Measurements from ENCODE around the gene PRR36.

PRR36 gene

DNA sequence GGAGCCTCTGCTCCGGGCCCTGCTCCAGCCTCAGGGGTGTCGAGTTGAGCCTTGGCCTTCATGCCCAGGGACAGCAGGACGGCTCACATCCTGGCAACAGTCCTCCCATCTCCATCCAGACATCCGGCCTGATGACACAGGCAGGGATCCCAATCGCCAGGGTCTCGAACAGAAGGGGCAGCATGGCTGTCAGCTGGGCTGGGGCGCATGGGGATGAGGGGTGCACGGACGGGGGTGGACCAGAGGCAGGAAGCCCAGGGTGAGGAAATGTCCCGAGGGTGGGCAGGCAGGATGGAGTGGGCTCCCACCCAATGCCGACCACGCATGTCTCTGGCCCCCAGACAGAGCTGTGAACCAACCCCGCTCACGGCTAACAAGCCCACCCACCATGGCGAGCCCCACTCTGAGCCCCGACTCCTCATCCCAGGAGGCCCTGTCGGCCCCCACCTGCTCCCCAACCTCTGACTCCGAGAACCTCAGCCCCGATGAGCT lies 28.0 kb downstream of the PRR36 start:
- DNase-seq (ENCODE audit: low read depth in 2 of 2), result no peak

DNA sequence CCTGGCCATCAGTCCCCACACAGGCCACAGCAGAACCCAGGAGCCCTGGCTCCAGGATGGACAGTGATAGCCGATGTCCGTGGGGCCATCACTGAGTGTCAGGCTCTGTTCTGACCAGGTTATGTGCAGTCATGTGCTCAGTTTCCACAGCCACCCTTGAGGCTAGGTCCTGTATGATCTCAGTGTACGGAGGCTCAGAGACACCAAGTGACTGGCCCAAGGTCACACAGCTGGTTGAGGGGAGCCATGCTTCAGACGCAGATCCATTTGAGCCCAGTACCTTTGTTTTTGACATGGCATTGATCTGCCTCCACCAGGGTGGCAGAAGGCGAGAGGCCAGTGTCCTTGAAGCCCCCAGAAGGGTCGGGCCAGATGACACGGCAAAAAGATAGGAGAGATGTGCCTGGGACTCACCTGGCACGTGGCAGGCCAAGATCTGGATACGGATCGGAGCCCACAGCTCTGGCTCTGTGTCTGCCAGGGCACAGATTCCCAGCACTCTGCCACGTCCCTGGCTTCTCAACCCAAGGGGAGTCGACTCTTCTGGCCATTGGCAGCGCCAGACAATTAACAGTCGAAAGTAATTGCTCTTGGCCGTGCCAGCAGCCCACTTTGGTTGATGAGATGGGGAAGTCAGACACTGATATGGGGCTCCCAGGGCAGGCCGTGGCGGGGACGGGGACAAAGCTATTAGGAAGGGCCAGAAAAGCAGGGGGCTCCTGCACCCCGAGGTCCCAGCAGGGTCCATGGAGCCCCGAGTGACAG lies 28.6 kb downstream of the PRR36 start:
- DNase-seq (ENCODE audit: low read depth in 2 of 2), result no peak

DNA sequence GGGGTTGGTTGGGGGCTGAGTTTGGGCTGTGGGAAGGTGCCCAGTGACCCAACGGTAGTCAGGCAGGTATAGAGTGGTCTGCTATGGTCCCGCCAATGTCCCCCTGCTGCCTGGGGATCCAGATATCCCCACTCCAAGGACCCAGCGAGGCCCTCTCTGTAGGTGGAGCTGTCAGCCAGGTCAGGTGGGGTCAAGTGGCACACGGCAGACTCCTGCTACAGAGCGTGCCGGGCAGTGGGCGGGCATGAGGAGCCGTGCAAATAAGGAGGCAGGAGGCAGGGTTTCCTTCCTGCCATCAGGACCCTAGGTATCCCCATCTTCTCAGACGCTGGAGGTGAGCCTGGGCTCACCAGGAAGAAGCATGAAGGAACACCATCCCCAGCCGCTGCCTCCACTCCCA lies 29.2 kb downstream of the PRR36 start:
- DNase-seq (ENCODE audit: low read depth in 2 of 2), result no peak

DNA sequence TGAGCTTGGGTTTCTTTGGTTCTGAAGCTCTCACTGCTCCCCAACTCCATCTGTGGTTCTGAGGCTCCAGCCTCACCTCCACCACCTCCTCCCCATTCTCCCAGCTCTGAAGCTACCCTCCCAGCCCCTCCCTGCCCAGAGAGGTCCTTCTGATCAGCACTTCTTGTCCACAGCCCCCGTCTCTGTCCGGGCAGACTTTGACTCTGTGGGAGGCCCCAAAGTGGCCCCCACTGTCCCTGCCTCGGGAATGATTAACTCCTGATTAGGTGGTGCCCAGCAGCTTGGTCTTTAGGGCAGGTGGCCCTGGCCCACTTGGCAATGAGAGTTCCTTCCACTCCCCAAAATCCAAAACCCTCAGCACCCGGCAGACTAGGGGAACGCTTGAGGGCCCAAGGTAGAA lies 29.8 kb downstream of the PRR36 start:
- no peak for DNase-seq (ENCODE audit: low read depth in 2 of 2)

DNA sequence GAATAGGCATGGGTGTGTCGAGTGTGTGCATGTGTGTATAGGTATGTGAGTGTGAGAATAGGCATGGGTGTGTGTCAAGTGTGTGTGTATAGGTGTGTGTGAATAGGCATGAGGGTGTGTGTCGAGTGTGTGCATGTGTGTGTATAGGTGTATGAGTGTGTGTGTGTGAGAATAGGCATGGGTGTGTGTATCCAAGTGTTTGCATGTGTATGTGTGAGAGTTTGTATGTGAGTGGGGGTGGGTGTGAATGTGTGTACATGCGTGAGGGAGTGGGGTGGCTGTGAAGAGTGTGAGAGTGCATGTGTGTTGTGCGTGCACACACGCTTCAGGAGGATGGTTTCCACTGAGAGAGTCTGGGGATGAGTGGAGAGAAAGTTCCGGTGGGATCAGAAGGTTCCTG lies 30.7 kb downstream of the PRR36 start:
- no peak for DNase-seq (ENCODE audit: low read depth in 2 of 2)

DNA sequence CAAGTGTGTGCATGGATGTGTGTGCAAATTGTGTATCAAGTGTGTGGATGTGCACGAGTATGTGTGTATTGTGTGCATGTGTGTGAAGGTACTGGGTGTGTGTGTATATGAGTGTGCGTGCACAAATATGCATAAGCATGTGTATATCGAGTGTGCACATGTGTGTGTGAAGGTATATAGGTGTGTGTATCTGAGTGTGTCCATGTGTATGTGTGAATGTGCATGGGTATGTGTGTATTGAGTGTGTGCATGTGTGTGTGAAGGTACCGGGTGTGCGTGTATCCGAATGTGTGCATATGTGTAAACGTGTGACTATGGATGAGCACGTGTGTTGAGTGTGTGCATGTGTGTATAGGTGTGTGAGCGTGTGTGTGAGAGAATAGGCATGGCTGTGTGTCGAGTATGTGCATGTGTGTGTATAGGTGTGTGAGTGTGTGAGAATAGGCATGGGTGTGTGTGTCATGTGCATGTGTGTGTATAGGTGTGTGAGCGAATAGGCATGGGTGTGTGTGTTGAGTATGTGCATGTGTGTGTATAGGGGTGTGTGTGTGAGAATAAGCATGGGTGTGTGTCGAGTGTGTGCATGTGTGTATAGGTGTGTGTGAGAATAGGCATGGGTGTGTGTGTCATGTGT lies 31.4 kb downstream of the PRR36 start:
- DNase-seq (ENCODE audit: low read depth in 2 of 2), result no peak

DNA sequence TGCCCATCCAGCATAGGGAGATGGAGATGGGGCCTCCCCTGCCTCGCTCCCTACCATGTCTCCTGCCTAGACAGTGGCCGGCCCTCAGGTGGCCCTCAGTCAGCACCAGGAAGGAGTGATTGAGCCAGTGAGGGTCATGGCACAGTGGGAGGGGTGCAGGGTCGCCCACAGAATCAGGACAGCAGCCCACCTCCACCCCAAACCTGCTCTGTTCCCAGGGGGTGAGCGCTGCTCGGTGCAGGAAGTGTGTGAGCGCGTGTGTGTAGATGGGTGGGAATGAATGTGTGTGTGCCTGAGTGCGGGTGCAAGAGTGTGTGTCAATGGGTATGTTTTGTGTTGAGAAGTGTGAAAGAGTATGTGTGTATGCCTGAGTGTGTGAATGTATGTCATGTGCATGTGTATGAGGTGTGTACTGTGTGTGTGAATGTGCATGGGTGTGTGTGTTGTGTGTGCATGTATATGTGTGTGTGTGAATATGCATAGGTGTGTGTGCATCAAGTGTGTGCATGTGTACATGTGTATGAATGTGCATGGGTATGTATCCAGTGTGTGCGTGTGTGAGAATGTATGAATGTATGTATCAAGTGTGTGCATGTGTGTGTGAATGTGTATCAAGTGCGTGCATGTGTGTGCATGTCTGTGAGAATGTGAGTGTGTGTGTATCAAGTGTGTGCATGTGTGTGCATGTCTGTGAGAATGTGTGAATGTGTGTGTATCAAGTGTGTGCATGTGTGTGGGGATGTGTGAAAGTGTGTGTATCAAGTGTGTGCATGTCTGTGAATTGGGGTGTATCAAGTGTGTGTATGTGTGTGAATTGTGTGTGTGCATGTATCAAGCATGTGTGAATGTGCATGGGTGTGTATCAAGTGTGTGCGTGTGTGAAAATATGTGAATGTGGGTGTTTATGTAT lies 32.2 kb downstream of the PRR36 start:
- DNase-seq (ENCODE audit: low read depth in 2 of 2), result no peak

DNA sequence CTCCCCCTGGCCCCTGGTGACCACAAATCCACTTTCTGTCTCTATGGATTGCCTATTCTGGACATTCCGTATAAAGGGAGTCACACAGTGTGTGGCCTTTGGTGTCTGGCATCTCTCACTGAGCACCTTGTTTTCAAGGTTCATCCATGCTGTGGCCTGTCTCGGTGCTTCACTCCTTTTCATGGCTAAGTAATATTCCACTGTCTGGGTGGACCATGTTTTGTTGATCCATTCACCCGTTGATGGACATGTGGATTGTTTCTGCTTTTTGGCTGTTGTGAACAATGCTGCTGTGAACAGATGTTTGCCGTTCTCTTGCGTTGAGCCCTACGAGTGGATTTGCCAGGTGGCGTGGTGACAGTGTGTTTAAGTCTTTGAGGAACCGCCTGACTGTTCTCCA lies 33.6 kb downstream of the PRR36 start:
- no peak for DNase-seq (ENCODE audit: low read depth in 2 of 2)

DNA sequence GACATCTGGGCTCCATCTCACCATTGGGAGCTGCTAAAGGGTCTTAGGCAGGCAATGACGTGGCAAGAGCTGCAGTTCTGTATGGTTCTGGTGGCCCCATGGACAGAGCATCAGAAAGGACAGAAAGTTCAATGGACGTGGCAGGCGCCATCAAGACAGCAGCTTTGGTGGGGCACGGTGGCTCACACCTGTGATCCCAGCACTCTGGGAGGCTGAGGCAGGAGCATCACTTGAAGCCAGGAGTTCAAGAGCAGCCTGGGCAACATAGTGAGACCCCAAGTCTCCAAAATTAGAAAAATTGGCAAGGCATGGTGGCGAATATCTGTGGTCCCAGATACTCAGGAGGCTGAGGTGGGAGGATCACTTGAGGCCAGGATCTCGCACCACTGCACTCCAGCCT lies 34.7 kb downstream of the PRR36 start:
- no peak for DNase-seq (ENCODE audit: low read depth in 2 of 2)

DNA sequence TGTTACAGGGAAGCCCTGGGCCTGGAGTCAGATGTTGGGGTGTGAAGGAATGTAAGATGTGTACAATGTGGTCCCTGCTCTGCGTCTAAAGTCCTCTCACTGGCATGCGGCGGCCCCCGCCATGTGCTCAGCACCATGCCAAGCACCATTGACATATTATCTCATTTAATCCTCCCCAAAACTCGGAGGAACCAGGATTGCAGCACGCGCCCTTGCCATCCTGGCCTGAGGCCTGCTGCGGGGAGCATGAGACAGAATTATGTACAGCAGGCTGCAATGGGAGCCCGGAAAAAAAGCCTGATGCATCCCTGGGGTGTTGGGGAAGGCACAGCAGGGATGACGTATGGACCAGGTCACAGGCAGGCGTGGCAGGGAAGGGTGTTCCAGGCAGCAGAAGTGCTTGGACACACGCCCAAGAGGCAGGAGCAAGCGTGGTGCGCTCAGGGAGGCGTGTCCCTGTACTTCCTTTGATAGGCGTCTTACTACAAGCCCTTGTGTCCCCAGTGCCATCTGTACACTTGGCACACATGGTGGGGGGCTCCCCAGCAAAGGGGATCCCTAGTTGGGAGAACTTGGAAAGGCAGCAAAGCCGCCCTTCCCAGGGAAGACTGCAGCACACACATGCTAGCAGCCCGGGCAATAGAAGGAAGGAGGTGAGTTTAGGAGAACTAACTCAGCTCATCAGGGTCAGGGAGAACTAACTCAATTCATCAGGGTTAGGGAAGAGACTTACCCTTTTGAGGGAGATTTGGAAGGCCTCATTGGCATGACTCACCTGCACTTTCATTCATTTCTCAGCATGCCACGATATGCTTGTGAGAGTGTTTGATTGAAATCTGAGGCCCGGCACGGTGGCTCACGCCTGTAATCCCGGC lies 40.7 kb downstream of the PRR36 start:
- DNase-seq (ENCODE audit: low read depth in 2 of 2), result no peak

DNA sequence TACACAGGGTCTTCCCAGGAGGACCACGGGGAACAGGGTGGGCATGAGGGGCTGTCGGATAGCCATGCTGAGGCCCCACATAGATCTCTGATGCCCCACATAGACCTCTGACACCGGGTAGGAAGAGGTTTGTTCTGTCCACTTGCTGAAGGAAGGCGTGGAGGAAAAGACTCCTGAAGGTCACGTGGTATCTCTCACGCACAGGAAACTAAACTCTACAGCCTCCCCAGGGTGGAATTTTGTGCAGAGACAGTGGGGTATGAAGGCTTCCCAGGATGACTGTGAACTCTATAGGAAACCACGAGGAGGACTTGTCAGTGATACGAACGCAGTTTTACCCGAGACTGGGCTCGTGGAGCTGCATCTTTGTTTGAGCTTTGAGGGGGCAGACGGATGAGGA lies 41.4 kb downstream of the PRR36 start:
- no peak for DNase-seq (ENCODE audit: low read depth in 2 of 2)

DNA sequence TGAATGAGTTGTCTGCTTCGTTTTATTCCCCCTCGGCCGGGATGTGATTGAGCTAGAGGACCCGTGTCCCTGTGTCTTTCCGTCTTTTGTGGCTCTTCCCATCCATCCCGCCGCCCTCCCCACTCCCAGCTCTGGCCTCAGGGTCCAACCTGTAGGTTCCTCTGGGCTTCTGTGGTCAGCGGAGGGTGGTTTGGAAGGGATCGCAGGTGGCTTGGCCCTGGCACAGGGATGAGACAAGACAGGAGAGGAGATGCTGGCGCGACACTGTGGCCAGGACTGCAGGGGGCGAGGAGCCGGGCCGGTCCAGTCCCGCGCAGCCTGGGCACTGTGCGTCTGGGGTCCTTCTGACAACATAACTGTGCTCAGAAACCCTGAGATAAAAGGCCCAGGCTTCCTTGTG lies 42.2 kb downstream of the PRR36 start:
- DNase-seq (ENCODE audit: low read depth in 2 of 2), result no peak

DNA sequence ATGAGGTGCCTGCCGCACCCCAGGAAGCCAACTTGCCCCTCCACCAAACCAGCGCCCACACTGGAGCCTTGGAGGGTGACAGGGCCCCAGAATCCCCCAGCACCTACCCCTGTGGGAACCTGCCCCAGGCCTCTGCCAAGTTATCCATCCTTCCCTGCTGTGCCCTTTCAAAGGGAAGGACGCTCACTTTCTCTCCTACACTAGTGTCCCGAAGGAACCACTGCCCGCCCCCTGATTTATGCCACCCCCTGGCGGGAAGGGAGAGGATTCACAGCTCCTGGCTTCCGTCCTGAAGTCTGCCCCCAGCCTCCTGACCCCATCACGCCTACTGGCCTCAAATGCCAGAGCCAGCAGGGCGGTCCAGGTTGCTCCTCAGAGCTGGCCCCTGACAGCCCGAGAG lies 42.7 kb downstream of the PRR36 start:
- DNase-seq (ENCODE audit: low read depth in 2 of 2), result no peak

DNA sequence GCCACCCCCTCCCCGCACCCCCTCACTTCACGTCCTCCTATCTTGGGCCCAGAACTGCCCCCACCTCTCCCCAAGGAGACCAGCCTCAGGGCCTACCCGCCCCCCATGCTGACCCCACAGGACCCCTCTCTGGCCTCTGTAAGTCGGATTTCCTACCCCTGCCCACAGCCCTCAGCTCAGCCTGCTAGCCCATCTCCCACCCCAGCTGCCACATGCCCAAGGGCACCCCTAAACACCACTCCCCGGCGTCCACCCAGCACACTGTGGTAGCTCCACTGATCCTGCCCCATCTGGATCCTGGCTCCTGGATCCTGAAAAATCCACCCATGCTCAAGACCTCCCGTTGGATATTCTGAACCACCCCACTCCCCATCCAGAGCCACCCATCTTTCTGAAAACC lies 43.4 kb downstream of the PRR36 start:
- DNase-seq (ENCODE audit: low read depth in 2 of 2), result no peak

DNA sequence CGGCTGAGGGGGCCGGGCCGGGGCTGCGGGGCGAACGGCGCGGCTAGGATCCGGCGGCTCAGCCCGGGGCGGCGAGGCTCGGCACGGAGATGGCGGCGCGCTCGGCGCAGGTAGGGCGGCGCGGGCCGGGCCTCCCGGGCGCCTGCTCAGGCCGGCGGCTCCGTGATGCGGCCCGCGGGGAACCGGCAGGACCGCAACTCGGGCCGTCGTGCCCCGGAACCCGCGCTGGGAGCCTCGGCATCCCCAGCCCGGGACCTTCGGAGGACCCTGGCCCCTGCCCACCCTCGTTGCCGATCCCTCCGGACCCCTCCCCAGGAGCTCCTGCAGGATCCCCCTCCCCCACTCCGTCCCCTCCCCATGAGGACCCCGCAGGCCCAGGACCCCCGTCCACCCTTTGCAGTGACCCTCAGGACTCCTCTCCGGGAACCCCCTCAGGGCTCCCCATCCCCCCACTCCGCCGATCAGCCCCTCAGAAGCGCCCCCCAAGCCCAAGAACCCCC lies 43.9 kb downstream of the PRR36 start:
- DNase-seq (ENCODE audit: low read depth in 2 of 2), result no peak

DNA sequence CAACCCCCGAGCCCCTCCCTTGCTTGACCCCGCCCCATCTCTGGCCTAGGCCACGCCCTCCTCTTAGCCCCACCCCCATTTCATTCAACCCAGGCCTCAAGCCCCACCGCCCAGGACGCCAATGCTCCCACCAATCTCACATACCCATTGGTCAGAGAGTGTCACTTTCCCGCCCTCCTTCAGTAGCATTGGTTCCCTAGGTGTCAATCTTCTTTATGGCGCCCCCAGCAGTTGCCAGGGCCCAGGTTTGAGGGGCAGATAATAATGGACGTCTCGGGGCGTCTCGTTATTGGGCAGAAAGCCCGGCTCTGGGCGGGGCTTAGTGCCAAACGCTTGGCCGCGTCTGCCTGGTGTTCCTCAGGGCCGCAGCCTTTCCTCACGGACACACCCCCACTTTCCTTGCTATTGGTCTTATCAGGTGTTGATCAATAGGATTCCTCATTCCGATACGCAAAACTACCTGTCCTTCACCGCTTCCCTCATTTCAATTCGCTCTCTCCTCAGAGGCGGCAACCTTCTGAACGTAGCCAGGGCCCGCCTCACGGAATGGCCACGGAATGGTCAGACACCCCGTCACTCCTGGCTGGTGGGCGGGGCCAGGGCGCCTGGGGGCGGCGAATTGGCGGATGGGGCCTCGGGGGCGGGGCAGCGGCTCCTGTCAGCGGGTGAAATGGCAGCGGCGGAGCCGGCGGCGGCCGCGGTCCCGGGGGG lies 44.5 kb downstream of the PRR36 start, which contains the start of gene EVI5L:
TSS of gene EVI5L (plus strand) at position 658 of the 711 bp plus-strand sequence. CDS start 16,325 bp downstream, outside the sequence.
- DNase-seq (ENCODE audit: low read depth in 2 of 2), result peak; percentile 98

DNA sequence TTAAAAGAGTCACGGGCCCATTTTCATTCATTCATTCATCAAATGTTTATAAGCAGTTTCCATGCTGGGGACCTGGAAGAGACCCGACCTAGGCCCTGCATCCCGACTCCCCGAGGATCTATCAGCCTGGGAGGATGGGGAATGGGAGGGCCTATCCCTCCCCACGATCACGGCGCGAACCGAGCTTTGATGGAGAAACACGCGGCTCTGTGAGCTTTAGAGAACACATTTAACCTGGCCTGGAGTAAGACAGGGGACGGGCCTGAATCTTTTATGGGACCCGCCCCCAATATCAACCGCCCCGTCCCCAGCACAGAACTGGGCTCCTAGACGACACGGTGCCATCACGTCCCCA lies 45.0 kb downstream of the PRR36 start:
- no peak for DNase-seq (ENCODE audit: low read depth in 2 of 2)

DNA sequence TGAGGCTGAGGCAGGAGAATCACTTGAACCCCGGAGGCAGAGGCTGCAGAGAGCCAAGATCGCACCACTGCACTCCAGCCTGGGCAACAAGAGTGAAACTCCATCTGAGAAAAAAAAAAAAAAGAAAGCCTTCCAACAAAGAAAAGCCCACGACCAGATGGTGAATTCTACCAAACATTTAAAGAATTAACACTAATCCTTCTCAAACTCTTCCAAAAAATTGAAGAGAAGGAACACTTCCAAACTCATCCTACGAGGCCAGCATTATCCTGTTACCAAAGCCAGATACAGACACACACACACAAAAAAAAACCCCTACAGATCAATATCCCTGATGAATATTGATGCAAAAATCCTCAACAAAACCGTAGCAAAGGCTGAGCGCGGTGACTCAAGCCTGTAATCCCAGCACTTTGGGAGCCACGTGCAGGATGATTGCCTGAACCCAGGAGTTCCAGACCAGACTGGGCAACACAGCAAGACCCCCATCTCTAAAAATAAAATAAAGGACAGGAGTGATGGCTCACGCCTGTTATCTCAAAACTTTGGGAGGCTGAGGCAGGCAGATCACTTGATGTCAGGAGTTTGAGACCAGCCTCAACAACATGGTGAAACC lies 50.4 kb downstream of the PRR36 start:
- no peak for DNase-seq (ENCODE audit: low read depth in 2 of 2)

DNA sequence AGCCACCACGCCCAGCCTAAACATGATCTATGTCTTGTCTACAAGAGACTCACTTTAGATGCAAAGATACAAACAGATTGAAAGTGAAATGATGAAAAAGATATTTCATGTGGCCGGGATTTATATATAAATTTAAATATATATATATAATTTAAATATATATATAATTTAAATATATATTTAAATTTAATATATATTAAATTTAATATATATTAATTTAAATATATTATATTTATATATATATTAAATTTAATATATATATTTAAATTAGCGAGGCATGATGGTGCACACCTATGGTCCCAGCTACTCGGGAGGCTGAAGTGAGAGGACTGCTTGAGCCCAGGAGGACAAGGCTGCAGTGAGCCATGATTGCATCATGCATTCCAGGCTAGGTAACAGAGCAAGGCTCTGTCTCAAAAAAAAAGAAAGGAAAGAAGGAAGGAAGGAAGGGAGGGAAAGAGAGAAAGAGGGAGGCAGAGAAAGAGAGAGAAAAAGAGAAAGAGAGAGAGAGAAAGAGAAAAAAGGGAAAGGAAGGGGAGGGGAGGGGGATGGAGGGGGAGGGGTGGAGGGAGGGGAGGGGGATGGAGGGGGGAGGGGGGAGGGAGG lies 51.2 kb downstream of the PRR36 start:
- DNase-seq (ENCODE audit: low read depth in 2 of 2), result no peak

DNA sequence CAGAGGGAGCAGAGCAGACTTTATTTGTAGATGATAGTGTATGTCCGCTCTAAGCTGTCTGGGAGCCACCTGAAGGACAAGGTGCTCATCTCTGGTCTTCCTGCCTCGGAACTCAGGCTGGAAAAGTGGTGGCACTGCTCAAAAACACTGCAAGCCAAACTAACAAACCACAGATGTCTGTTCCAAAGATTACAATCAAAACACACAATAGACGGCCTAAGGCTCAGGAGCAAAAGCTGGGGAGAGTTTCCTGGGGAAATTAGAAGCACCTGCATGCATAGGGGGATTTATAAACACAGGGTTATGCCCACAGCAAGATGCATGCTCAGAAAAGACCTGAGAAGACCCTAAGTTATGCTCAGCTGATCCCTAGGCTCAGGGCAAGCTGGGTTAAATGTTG lies 53.6 kb downstream of the PRR36 start:
- no peak for DNase-seq (ENCODE audit: low read depth in 2 of 2)
